Hematopoietic multipotent progenitor cell treated with erythropoietin and hydrocortisone succinate and interleukin-3 and kit ligand, for 17 days (in vitro differentiated cells): ENCODE data around the gene PNPT1.
A peak's percentile ranks its signal among the peaks of the same experiment; 100 is the strongest.
"Not testable (repeated sequence)": the region's sequence is repeated elsewhere in the genome, so short reads cannot be mapped to it uniquely, and the experiment has no call there.

Source experiments
- DNase-seq: peaks from one replicate; pipeline ENCODE4 v3.0.0-alpha.2; 2015; ENCODE audit warnings: low spot score

PNPT1 gene

DNA sequence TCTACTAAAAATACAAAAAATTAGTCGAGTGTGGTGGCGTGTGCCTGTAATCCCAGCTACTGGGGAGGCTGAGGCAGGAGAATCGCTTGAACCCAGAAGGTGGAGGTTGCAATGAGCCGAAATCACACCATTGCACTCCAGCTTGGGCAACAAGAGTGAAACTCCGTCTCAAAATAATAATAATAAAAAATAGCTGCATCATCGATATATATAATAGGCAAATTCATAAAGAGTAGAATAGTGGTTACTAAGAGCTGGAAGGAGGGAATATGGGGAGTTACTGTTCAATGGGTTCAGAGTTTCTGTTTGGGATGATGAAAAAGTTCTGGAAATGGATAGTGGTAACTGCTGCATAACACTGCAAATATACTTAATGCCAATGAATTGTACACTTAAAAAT lies 96.8 kb downstream of the PNPT1 start:
- DNase-seq, result not testable (repeated sequence)

DNA sequence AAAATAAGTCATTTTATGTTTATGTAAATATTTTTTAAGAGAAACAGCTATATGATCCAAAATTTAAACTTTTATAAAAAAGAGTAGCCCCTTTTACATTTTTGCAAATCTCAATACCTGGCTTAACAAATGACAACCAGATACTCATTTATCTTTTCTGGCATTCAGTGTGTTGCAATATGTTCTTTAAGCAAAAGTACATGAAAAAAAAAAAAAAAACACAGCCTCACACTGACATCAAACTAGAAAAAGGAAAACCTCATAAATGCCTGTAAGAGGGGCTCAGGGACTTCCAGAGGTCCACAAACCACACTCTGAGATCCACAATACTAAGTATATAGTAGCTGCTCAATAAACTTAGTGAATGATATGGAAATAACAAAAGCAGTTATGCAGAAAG lies 98.1 kb downstream of the PNPT1 start:
- DNase-seq, result no peak

DNA sequence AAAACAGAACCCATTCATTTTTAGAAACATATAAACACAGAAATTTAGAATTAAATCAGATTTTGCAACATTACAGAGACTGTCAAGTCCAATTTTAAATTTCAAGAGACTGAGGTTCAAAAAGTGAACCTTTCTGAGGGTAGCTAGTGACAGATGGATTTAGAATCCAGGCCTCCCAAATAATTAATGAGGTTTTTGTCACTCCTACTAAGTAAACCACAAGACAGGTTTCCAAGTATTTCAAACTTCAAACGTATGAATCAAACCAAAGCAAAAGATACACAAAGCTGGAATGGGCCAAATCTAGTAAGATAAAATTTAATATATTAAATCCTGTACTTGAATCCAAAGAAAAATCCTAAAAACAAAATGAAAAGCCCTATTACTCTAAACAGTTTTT lies 101.5 kb downstream of the PNPT1 start:
- no peak for DNase-seq

DNA sequence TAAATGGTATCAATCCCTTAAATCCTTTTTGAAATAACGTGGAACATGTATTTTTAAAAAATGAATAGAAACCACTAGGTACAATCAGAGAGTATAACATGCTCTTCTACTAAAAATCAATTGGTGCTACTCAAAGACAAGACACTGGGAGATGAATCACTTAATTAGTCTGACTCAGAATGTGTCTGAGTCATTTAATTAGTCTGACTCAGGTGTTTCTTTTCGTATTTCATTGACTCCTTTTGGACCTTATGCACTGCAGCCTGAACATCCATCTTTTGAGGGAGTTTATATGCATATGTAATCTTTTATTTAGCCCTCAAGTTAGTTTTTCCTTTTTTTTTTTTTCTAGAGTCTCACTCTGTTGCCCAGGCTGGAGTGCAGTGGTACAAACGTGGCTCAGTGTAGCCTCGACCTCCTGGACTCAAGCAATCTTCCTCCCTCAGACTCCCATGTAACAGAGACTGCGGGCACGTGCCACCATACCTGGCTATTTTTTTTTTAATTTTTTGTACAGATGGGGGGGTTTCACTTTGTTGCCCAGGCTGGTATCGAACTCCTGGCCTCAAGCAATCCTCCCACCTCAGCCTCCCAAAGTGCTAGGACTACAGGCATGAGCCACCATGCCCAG lies 102.7 kb downstream of the PNPT1 start:
- DNase-seq, result peak; percentile 52

DNA sequence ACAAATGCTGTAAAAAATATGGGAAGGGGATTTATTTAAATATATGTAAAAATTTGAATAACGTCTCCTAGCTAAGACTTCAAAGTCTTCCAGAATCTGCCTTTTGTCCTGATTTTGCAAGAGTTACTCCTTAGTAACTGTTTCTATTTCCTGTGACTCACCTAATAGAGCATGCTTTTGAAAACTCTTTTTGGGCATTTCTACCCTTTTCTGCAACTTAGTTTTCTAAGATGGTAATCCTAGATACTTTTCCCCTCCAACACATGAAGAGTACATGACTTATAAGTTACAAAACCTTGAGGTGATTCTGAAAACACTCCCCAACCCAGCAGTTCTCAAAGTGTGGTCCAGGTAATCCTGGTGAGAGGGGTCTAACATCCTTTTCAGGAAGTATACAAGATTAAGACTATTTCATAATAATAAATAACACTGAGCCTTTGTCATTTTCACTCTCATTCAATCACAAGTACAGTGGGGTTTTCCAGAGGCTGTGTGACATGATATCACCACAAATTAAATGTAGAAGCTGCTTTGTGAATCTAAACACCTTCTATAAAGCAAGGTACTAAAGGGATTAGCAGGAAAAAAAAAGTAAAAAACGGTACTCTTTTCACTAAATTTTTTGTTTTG lies 108.1 kb downstream of the PNPT1 start:
- no peak for DNase-seq
